Germinal center (tissue), 1 donor: Measurements from ENCODE around the gene PTGIR.
A peak's percentile ranks its signal among the peaks of the same experiment; 100 is the strongest.

Experiments
- DNase-seq: peaks from one replicate; pipeline ENCODE4 v3.0.0; 2012; ENCODE audit warnings: mixed read lengths, low spot score

PTGIR gene

DNA sequence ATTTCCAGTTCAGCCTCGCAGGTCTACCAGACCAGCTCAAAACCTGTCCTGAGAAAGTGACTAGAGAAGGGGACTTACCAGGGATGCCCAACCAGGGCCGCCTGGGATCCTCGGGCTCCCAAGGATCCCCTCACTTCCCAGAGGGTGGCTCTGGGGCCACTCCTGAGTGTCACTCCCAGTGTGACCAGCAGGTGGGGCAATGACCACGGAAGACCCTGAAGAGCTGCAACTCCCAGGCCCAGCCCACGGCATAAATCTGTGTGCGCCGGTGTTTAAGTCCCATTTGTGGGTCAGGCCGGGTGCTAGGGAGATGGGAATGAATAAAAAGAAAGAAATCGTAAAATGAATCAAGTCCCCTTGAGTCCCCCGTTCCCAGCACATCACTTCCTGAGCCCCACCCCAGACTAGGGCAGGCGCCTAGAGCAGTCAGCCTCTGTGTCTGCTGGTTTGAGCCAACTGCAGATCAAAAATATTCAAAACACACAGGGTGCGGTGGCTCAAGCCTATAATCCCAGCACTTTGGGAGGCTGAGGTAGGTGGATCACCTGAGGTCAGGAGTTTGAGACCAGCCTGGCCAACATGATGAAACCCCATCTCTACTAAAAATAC lies 10.7 kb downstream of the PTGIR start:
- DNase-seq, result peak; percentile 81

DNA sequence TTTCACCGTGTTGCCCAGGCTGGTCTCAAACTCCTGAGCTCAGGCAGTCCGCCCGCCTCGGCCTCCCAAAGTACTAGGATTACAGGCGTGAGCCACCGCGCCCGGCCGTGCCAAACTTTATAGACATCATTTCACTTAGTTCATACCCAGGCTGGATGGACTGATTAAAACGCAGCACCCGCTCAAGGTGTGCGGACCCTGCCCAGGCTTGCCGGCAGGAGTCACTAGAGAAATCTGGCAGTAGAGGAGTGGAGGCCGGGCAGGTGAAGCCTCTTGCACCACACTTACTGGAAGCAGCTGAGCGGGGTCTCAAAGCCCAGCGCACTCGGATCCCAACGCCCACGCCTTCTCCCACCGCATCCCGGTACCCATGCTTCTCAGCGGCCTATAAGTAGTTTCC lies 11.4 kb downstream of the PTGIR start:
- no peak for DNase-seq

DNA sequence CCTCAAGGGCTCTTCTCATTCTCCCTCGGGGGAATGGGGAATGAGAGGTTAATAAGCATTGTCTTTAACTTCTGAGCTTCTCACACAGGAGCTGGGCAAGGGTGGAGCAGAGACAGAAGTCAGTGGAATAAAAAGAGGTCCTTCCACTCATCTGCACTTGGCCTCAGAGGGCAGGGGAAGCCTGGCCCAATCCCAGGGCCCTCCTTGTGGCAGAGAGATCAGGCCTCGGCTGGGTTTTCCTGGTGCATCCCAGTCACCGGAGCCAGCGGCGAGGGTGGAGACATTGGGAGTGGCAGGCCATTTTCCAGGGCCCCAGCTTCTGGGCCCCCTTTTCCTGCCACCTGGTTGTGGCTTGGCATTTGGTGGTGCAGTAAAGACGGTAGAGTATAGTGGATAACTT lies 13.1 kb downstream of the PTGIR start:
- no peak for DNase-seq

DNA sequence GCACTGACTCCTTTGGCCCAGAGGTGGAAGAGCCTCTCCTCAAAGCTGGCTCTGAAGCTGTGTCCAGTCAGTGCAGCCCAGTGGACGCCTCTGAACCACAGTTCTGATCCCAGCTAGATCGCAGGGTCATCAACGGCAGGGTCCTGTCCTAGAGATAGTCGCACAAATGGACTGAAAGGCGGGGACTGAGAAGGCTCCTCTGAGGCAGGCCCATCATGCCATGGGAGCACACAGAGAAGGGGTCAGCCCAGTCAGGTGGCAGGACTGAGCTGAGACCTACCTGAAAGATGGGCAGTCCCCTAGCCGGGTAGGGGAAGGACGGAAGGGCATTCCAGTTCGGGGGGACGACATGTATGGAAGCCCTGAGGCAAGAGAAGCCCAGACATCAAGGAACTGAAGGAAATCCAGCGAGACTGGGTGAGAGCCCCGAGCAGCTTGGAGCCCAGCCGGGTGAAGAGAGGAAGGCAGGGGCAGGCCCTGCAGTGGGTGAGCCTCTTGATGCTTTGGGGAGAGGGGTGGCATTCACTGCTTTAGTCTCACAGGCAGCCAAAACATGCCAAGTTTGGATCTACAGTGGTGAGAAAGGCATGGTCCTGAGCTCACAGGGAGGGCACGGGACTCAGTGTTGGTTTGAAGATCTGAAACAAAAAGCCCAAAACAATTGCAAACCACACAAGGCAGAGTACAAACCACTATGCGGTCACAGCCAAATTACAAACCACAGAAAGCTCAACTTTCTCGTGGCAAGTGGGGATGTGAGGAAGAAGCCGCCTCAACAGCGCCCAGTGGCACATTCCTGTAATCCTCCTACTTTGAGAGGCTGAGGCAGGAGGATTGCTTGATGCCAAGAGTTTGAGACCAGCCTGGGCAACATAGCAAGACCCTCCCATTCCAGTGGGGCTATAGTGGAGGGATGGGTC lies 13.8 kb downstream of the PTGIR start:
- peak; percentile 20 for DNase-seq

DNA sequence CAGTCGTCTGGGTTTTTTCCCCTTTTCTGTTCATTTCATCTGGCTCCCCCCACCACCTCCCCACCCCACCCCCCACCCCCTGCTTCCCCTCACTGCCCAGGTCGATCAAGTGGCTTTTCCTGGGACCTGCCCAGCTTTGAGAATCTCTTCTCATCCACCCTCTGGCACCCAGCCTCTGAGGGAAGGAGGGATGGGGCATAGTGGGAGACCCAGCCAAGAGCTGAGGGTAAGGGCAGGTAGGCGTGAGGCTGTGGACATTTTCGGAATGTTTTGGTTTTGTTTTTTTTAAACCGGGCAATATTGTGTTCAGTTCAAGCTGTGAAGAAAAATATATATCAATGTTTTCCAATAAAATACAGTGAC lies 14.5 kb downstream of the PTGIR start:
- no peak for DNase-seq

DNA sequence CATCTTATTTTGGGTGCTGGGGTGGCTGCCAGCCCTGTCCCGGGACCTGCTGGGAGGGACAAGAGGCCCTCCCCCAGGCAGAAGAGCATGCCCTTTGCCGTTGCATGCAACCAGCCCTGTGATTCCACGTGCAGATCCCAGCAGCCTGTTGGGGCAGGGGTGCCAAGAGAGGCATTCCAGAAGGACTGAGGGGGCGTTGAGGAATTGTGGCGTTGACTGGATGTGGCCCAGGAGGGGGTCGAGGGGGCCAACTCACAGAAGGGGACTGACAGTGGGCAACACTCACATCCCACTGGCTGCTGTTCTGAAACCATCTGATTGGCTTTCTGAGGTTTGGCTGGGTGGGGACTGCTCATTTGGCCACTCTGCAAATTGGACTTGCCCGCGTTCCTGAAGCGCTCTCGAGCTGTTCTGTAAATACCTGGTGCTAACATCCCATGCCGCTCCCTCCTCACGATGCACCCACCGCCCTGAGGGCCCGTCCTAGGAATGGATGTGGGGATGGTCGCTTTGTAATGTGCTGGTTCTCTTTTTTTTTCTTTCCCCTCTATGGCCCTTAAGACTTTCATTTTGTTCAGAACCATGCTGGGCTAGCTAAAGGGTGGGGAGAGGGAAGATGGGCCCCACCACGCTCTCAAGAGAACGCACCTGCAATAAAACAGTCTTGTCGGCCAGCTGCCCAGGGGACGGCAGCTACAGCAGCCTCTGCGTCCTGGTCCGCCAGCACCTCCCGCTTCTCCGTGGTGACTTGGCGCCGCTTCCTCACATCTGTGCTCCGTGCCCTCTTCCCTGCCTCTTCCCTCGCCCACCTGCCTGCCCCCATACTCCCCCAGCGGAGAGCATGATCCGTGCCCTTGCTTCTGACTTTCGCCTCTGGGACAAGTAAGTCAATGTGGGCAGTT lies 15.1 kb downstream of the PTGIR start:
- DNase-seq, result no peak

DNA sequence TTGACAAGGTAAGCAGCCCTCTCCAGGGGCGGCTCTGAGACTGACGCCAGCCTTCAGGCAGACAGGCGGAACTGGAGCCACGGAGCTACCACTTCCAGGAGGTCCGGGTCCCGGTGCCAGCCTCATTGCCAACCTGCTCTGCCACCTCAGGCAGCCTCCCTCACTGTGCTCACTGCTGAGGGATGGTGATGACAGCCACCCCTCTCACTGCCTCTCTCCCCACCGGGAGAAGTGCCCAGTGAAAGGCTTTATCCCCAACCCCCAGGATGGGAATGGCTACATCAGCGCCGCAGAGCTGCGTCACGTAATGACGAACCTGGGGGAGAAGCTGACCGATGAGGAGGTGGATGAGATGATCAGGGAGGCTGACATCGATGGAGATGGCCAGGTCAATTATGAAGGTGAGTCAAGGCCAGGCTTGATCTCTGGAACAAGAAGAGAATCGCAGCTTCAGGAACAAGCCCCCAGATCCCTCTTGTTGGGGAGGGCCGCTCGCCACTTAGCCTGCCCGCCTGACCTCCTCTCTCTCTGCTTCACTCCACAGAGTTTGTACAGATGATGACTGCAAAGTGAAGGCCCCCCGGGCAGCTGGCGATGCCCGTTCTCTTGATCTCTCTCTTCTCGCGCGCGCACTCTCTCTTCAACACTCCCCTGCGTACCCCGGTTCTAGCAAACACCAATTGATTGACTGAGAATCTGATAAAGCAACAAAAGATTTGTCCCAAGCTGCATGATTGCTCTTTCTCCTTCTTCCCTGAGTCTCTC lies 16.1 kb downstream of the PTGIR start:
- no peak for DNase-seq

DNA sequence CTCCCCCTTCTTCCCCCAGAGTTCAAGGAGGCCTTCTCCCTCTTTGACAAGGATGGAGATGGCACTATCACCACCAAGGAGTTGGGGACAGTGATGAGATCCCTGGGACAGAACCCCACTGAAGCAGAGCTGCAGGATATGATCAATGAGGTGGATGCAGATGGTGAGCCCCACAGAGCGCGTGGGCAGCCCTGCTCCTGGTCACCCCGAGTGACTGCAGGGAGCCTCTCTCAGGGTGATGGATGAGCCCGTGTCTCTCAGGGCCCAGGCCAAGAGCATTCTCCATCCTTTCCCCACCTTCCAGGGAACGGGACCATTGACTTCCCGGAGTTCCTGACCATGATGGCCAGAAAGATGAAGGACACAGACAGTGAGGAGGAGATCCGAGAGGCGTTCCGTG lies 16.7 kb downstream of the PTGIR start:
- no peak for DNase-seq

DNA sequence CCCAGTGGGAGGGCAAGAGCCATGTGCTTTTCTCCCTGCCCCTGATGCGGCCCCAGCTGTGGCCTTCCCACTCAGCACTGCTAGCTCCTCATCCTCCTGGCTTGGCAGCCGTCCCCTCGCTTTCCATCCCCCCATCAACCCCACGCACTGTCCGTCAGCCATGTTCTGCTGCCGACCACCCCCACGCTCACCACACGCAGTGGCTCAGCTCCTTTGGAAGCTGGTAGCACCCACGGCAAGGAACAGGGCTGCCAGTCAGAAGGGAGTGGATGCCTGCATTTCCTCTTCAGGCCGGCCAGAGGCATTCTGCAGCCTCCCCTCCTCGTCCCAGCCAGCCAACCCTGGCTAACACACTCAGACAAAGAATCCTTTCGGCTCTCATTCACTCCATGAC lies 17.4 kb downstream of the PTGIR start:
- DNase-seq, result no peak

DNA sequence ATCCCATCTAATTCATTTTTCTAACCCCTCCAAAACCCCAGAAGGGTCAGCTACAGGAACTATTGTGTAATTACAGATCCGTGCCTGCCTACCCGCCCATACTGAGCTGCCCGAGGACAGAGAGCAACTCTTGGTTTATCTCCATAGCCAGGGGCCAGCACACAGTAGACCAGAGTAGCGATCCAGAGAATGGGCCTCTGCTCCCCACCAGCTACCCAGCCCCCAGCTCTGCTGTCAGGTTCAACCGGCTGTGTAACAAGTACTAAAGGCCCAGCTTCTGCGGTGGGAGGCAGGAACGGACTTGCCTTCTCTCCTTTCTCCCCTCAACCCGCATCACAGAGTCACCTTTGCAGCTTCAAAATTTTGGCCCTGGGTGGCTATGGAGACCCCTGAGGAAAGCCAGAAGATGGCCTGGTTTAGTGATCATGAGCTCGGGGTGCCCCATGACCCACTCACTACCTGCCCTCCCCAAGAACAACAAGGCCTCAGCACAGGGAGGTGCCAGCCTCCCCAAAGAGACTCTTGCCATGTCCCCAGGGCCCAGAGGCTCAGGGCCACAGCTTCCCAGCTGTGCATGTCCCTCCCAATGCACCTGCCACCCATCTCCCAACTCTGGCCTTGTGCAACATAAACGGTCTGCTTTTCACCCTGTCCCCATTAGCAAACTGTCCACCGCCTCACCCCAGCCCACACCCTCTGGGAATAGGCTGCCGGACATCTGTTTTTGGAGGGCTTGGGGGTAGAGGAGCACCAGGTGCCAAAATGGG lies 18.0 kb downstream of the PTGIR start:
- no peak for DNase-seq

DNA sequence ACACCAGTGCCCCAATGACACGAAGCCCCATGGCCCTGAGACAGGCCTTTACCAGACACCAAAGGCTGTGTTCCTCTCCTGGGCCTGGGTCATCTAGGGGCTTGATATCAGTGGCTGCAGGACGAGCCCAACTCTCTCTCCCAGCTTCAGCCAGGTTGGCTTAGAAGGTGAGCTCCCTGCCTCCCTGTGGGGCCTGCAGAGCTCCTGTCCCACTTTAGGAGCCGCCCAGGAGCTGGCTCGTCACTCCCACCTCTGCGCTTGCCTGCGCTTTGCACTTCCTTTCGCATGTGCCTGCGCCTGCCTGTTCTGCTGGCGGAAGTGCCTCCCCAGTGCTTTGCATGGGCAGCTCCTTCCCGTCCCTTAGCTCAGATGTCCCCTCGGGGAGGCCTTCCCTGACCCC lies 18.9 kb downstream of the PTGIR start:
- DNase-seq, result no peak

DNA sequence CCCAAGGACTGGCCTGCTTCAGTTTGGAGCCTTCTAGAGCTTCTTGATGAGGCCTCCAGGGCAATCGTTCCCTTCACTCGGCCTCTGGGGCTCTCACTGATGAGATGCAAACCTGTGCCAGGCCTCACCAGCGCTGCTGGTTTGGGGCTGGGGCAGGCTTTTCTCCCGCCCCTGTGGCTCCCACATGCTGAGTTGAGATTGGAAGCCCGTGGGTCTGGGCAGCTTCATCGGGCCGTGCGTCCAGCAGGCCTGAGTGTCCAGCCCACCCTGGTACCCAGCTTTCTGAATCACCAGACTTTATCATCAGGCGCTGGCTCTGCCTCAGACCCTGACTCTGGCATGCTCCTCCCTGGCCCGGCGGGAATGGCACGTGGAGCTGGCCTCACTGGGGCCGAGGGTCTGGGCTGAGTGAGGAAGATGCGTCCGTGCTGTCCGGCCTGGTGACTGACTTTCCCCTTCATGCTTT lies 19.5 kb downstream of the PTGIR start:
- DNase-seq, result no peak

DNA sequence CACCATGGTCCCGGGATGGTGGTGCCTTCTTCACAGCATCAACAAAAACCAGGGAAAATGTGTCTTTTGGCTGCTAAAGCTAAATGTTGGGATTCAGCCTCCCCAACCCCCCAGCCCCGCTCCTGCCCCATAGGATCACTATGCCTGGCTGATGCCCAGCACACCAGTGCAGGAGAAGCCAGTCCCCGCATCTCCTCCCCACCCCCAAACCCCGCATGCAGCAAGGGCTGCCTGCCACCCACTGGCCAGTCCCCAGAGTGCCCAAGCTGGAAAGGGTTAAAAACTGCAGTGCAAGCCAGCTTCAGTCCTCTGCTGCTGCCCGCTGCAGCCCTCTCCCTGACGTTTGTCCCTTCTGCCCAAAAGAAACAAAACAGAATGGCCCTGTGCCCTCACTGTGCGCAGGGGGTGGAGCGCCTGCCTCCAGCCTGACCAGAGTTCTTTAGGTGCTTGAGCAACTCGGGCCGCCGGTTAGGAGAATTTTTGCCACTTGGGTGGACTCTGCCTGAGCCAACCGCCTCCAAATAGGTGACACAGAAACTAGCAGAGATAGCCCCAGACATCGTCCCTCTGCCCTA lies 20.0 kb downstream of the PTGIR start:
- DNase-seq, result no peak

DNA sequence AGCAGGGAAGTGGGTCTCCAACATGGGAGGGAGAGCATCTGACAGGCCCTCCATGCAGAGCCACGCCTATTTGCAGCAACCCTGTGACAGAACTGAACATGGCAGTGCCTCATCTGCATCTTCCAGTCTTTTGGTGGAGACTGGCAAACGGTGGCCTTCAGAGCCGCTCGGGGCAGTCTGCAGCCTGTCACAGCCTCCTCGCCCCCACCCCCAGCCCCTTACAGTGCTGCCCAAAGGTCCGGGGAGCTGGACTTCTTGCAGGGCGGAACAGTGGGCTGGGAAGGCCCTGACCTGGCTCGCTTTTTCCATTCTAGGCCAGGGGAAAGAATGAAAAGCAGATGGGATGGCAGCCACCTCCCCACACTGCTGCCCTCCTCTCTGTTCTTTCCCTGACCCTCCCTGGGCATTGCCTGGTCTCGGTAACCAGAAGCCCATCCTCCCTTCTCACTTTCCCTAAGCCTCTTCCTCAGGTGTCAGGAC lies 21.1 kb downstream of the PTGIR start:
- DNase-seq, result no peak

DNA sequence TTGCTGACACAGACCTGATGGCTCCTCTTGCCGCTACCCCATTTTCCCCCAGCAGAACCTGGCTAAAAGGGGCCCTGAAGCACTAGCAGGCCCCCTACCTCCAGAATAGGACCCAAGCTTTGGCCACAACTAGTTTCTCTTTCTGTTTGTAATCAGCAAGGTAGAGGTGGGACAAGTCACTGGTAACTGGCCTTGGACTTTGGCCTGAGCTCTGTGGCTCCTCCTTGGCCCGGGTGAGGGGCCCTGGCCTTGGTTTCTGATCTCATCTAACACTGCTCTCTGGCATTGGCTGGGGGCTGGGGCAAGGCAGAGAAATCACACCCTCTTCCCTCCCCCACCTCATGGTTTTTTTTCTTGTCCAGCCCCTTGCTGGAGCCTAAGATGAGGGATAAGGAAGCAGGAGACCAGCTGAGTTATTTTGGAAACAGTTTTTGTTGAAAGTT lies 21.7 kb downstream of the PTGIR start:
- DNase-seq, result no peak

DNA sequence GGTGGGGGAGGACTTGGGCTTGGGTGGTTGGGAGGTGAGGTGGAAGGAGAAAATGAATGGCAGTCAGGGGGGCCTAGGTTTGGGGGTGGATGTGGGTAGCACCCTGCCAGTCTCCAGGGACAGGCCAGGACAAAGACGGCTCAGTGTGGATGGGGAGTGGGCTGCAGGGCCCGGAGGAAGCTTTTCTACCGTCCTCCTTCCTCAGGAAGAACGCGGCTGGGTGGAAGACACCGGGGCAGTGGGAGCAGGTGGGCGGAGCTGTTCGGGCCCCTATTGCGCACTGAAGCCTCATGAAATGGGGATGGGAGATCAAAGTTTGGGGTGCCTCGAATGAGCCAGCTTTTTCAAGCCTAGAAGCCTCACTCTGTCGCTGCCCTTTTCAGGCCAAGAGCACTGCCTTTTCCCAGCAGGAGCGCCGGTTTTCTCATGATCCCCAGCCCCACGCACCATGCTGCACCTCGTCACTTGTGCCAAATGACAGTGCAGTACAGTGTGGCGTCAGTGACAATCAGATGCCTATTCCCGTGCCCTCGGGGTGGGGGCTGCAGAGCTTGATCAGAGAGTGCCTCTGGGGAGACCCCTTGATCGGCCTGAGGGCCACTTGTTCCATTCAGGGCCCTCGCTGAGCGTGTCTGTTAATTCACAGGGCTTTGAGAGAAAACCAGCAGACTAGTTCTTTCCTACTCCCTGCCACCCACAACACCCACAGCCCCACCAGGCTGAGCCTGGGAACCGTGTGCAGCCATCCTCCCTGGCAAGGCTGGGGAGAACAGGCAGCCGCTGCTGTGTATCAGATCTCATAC lies 22.3 kb downstream of the PTGIR start:
- no peak for DNase-seq

DNA sequence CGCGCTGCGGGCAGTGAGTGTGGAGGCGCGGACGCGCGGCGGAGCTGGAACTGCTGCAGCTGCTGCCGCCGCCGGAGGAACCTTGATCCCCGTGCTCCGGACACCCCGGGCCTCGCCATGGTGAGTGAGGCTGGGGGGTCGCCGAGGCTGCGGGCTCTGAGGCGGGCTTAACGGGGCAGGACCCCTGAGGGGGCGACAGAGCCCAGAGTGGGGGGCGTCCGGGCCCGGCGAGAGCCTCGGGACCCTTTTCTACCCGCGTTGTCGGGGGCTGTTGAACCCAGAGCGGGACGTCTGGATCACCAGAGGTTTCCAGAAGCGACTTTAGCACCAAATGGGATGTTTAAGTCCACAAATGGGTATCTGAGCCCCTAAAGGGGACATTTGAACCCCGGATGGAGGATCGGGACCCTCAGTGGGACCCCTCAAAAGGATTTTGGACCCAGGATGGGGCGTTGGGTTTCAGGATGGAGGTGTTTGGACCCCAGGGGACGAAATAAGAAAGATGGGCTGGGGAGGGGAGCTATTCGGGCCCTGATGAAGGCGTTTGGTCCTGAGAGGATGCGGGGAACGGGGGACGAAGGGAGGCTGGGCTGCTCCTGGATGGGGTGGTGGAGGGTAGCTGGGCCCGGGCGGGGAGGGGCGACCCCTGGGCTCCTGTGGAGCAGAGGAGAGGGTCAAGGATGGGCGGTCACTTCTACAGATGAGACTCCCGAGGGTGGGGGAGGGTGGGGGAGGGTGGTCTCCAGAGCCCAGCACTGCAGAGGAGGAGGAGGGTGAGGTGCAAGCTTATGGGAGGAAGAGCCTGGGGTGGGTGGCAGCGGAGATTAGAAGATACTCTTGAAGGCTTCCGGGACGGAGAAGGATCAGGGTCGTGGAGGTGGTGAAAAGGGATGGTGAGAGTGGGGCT lies 23.3 kb downstream of the PTGIR start, which contains the start of gene CALM3:
CALM3 (plus strand) TSS at position 13 of the 907 bp plus-strand sequence; CDS start at position 118, 105 bp downstream.
- DNase-seq, result peak; percentile 33
